CD4-positive, CD25-positive, alpha-beta regulatory T cell (primary cell): ENCODE measurements around the gene SST. TPM values are rescaled to one million over a fixed set of nuclear protein-coding genes. Genes with fewer than 3 reads are reported as not detected.
"Not testable (repeated sequence)": the region's sequence is repeated elsewhere in the genome, so short reads cannot be mapped to it uniquely, and the experiment has no call there.

Experiments
- ATAC-seq, 2 donors: fragments of 150-1000 bp; cut with Tn5 transposase; one replicate each; pipeline ENCODE4 v1.10.0; 2021; ENCODE audit warnings: low read depth in 2 of 2, moderate number of reproducible peaks in 2 of 2, moderate library complexity in 1 of 2
- DNase-seq, 3 donors: peaks; one replicate each; pipeline versions ENCODE4 v3.0.0 to v3.0.0-alpha.2; 2012 to 2022; ENCODE audit warnings: mixed read lengths in 1 of 3
- H3K27ac ChIP-seq: one replicate; pipeline ENCODE4 v1.7.0; 2013; ENCODE audit warnings: mild to moderate bottlenecking, low read length; ENCODE audit not compliant: insufficient read depth, poor library complexity, severe bottlenecking
- H3K27me3 ChIP-seq: one replicate; pipeline ENCODE4 v1.7.0; 2013; ENCODE audit warnings: low read length; ENCODE audit not compliant: control insufficient read depth, insufficient read depth
- H3K36me3 ChIP-seq: one replicate; pipeline ENCODE4 v1.7.0; 2013; ENCODE audit warnings: mild to moderate bottlenecking, low read length, moderate library complexity; ENCODE audit not compliant: control insufficient read depth, insufficient read depth
- H3K4me1 ChIP-seq: 2 replicates; pipeline ENCODE4 v1.7.0; 2013; ENCODE audit warnings: mild to moderate bottlenecking, low read length; ENCODE audit not compliant: insufficient read depth, control insufficient read depth, poor library complexity, severe bottlenecking
- H3K4me3 ChIP-seq: one replicate; pipeline ENCODE4 v1.7.0; 2013; ENCODE audit warnings: low read depth, mild to moderate bottlenecking, low read length, moderate library complexity
- H3K9me3 ChIP-seq, 2 experiments: 1 replicate in 1 of 2; 2 replicates in 1 of 2; pipeline ENCODE4 v1.7.0; 2013; ENCODE audit warnings: low read length in 2 of 2, mild to moderate bottlenecking in 1 of 2, moderate library complexity in 1 of 2; ENCODE audit not compliant: control insufficient read depth in 2 of 2
- H3K27ac Mint-ChIP-seq, 3 donors: one replicate each; pipeline ENCODE4 v1.8.0; 2020 to 2022; ENCODE audit warnings: mild to moderate bottlenecking in 3 of 3, mixed read lengths in 3 of 3, moderate library complexity in 2 of 3
- H3K27me3 Mint-ChIP-seq: one replicate; pipeline ENCODE4 v1.8.0; 2022; ENCODE audit warnings: mild to moderate bottlenecking, mixed read lengths
- H3K36me3 Mint-ChIP-seq: one replicate; pipeline ENCODE4 v1.8.0; 2020; ENCODE audit warnings: mixed read lengths
- H3K4me1 Mint-ChIP-seq, 4 donors: one replicate each; pipeline ENCODE4 v1.8.0; 2020 to 2022; ENCODE audit warnings: mixed read lengths in 4 of 4, mild to moderate bottlenecking in 1 of 4
- H3K4me3 Mint-ChIP-seq, 4 donors: one replicate each; pipeline ENCODE4 v1.8.0; 2020 to 2022; ENCODE audit warnings: mild to moderate bottlenecking in 4 of 4, mixed read lengths in 4 of 4, moderate library complexity in 3 of 4
- H3K9me3 Mint-ChIP-seq, 7 donors: one replicate each; pipeline ENCODE4 v1.8.0; 2020 to 2022; ENCODE audit warnings: mixed read lengths in 7 of 7, mild to moderate bottlenecking in 3 of 7, moderate library complexity in 2 of 7
- polyA plus RNA-seq, 4 donors: library from polyadenylated mRNA; unstranded; fragments of 300-500 nt; fragmentation: Illumina TruSeq; gene quantifications; one replicate each; pipeline ENCODE4 v1.2.3, GENCODE V29; 2021
- total RNA-seq: library from RNA; stranded (reverse); gene quantifications from one replicate; pipeline ENCODE4 v1.2.3, GENCODE V29; 2022

The SST gene
- total and polyA plus RNA-seq, 5 donors from 2014 or later, result not detected

DNA sequence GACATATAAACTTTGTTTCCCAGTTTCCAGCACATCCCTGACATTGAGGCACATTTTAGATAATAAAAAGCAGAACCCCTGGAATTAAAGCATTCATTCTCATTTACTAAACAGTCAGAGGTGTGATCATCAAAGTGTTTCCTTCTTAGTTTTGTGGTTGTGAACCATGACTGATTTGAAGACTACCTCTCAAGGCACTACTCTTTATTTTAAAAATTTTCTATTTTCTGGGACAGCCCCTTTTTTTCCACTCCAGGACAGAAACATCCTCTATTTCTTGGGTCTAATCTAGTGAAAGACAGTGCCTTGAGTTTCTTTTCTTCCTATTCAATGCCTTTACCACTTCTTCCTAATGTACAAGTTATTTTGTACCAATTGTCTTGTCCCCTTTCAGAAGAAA lies 5.2 kb downstream of the SST start:
- no peaks in the 10 kb centered on the region for H3K9me3 ChIP-seq
- H3K4me3 Mint-ChIP-seq, result no peak overlapping the region
- H3K27ac ChIP-seq, result no peak overlapping the region
- H3K36me3 Mint-ChIP-seq, result no peaks in the 10 kb centered on the region
- ATAC-seq, result no peak
- no peaks in the 10 kb centered on the region for H3K36me3 ChIP-seq
- no peaks in the 10 kb centered on the region for H3K4me1 ChIP-seq
- peaks cover 16% of the 10 kb centered on the region for H3K27me3 Mint-ChIP-seq
- peaks cover 0 to 5% (median 0%) of the 10 kb centered on the region in 7 donors for H3K9me3 Mint-ChIP-seq
- H3K4me1 Mint-ChIP-seq, result no peaks in the 10 kb centered on the region
- no peak overlapping the region for H3K27ac Mint-ChIP-seq
- no peak overlapping the region for H3K4me3 ChIP-seq
- no peak for DNase-seq
- peaks cover 22% of the 10 kb centered on the region for H3K27me3 ChIP-seq

DNA sequence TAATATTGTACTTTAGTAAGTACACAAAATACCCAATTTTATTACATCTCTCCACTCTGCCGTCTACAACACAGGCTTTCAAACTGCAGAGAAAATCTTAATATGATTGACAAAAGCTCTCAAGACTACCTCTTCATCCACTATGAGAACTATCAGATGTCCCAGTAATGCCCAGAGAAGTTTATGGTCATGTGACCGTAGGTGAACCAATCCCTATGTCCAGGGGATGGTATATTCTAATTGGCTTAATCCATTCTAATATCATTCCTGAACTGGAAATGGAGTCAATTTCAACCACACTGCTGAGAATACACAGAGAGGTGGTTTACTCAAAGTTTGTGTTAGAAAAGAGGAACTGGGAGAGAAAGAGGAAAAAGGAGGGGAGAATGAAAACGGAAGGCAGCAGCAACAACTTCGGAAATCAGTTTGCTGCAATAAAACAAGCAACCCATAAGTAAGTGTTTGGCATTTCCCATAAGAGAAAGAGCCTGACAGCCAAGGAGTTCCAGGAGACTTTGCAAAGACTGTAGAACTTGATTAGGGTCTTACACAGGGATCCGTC lies 7.3 kb downstream of the SST start:
- ATAC-seq, result no peak
- no peak overlapping the region for H3K27ac Mint-ChIP-seq
- peaks cover 18% of the 10 kb centered on the region for H3K27me3 ChIP-seq
- no peak for DNase-seq
- no peaks in the 10 kb centered on the region for H3K4me1 ChIP-seq
- H3K4me1 Mint-ChIP-seq, result no peaks in the 10 kb centered on the region
- no peaks in the 10 kb centered on the region for H3K9me3 ChIP-seq
- peaks cover 17% of the 10 kb centered on the region for H3K27me3 Mint-ChIP-seq
- no peak overlapping the region for H3K4me3 Mint-ChIP-seq
- H3K36me3 ChIP-seq, result no peaks in the 10 kb centered on the region
- H3K36me3 Mint-ChIP-seq, result no peaks in the 10 kb centered on the region
- H3K9me3 Mint-ChIP-seq, result peaks cover 0 to 5% (median 0%) of the 10 kb centered on the region in 7 donors
- H3K27ac ChIP-seq, result no peak overlapping the region
- H3K4me3 ChIP-seq, result no peak overlapping the region

DNA sequence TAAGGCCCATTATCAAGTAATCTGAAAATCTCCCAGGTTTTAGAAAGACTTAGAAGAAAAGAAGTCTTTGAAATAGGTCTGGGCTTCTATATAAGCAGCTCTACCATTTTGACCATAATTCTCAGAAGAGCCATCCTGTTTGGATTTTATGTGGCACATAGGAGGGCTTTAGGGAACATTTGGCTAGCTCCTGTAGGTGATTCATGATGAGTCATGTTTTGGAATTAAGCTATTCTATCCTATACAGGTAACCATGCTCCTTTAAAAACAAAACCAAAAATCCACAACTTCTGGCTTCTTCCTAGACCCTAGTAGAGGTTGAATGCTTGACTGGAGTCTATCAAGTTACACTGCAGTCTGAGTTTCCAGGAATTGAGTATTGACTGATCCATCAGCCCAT lies 8.9 kb downstream of the SST start:
- Mint-ChIP-seq H3K9me3 (peaks cover 0 to 5% (median 0%) of the 10 kb centered on the region in 7 donors), H3K4me3 (no peak overlapping the region), H3K27me3 (peaks cover 18% of the 10 kb centered on the region), H3K27ac (no peak overlapping the region), H3K36me3 (no peaks in the 10 kb centered on the region), H3K4me1 (no peaks in the 10 kb centered on the region)
- Histone ChIP-seq H3K4me3 (no peak overlapping the region), H3K27ac (no peak overlapping the region), H3K9me3 (no peaks in the 10 kb centered on the region), H3K27me3 (peaks cover 18% of the 10 kb centered on the region), H3K36me3 (no peaks in the 10 kb centered on the region), H3K4me1 (no peaks in the 10 kb centered on the region)
- no peak for DNase-seq
- no peak for ATAC-seq

DNA sequence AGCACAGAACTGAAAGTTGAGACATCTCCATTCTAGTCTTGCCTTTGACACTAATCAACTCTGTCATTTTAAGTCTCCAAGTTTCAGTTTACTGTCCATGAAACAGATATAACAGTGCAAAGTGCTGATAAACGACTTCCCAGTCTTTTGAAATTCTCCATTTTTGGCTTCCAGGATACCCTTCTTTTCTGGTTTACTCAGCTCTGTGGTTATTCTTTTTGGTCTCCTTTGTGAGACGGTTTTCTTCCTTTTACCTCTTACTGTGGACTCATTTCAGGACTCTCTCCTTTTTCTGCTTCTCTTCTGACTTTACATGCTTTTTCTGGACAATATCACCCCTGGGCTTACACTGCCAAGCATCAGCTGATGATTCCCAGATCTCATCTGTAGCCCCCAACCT lies 18.9 kb downstream of the SST start:
- Mint-ChIP-seq H3K4me1 (no peaks in the 10 kb centered on the region), H3K27ac (no peak overlapping the region), H3K9me3 (peaks cover 0 to 1% (median 0%) of the 10 kb centered on the region in 7 donors)

DNA sequence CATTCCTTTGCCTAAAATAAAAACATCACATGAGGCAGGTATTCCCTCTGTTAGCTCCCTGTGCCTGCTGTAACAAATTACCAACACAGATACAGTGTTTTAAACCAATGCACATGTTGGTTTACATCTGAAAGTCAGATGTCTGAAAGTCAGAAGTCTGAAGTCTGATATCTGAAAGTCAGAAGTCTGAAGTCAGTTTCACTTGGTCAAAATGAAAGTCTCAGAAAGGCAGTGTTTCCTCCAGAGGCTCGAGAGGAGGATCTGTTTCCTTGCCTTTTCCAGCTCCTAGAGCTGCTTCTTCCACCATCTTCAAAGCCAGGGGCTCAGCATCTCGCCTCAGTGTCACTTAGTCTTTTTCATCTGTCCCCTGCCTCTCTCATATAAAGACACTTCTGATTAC lies 22.0 kb downstream of the SST start:
- Histone ChIP-seq H3K27ac (no peak overlapping the region), H3K27me3 (peaks cover 9% of the 10 kb centered on the region), H3K36me3 (no peaks in the 10 kb centered on the region), H3K4me3 (no peak overlapping the region), H3K4me1 (no peaks in the 10 kb centered on the region), H3K9me3 (no peaks in the 10 kb centered on the region)
- Mint-ChIP-seq H3K4me1 (no peaks in the 10 kb centered on the region), H3K36me3 (no peaks in the 10 kb centered on the region), H3K9me3 (no peaks in the 10 kb centered on the region), H3K27me3 (peaks cover 30% of the 10 kb centered on the region), H3K27ac (no peak overlapping the region), H3K4me3 (no peak overlapping the region)
- ATAC-seq, result no peak
- no peak for DNase-seq

More for the DNA sequence above, 18.9 kb downstream of the SST start:
- Histone ChIP-seq H3K4me3 (no peak overlapping the region), H3K9me3 (no peaks in the 10 kb centered on the region), H3K36me3 (no peaks in the 10 kb centered on the region), H3K4me1 (no peaks in the 10 kb centered on the region), H3K27me3 (peaks cover 15% of the 10 kb centered on the region), H3K27ac (no peak overlapping the region)
- no peak for ATAC-seq
- no peaks in the 10 kb centered on the region for H3K36me3 Mint-ChIP-seq
- H3K4me3 Mint-ChIP-seq, result no peak overlapping the region
- no peak for DNase-seq
- peaks cover 41% of the 10 kb centered on the region for H3K27me3 Mint-ChIP-seq

DNA sequence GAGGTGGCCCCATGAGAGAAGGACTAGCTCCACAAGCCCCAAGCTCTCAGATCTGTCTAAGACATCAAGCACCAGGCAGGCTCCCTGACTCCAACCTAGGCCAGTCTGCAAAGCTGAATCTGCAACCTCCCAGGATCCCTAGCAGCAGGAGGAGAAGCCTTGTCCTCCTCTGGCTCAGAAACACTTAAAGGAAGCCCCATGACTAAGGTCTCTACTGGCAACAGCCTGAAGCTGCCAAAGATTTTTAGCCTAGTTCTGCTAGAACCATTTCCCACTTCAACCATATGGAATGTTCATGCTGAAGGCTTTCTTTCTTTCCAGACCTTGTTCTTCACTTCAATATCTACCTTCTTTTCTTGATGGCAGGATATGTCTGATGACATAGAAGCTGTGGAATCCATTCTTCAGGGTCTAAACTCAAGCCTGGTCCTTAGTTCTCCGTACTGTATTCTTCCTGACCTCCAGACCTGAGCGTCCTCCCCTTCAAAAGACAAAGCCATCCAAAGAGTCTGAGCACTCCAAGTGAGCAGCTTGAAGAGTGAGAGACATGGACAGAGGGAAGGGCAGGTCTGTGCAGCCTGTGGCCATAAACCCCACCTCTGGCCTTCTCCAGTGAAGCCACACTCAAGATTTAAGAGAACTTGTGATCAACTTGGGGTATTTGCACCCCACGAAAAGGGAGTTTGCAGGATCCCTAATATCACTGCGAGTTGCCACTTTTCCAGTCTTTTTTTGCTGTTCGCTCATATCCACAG lies 23.1 kb downstream of the SST start:
- Histone ChIP-seq H3K4me3 (no peak overlapping the region), H3K36me3 (no peaks in the 10 kb centered on the region), H3K27me3 (peaks cover 9% of the 10 kb centered on the region), H3K9me3 (no peaks in the 10 kb centered on the region), H3K4me1 (no peaks in the 10 kb centered on the region), H3K27ac (no peak overlapping the region)
- no peaks in the 10 kb centered on the region for H3K36me3 Mint-ChIP-seq
- H3K27me3 Mint-ChIP-seq, result peaks cover 26% of the 10 kb centered on the region
- DNase-seq (no peak), ATAC-seq (no peak)
- no peak overlapping the region for H3K27ac Mint-ChIP-seq
- H3K4me3 Mint-ChIP-seq, result no peak overlapping the region
- no peaks in the 10 kb centered on the region for H3K4me1 Mint-ChIP-seq
- H3K9me3 Mint-ChIP-seq, result no peaks in the 10 kb centered on the region

DNA sequence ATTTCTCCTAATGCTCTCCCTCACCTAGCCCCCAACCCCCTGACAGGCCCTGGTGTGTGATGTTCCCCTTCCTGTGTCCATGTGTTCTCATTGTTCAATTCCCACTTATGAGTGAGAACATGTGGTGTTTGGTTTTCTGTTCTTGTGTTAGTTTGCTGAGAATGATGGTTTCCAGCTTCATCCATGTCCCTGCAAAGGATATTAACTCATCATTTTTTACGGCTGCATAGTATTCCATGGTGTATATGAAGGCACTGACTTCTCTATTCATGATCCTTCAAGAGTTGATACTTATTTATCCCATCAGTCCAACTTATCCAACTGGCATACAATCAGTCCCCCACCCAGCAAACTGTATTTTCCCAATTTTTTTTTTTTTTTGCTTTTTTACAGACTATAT lies 24.8 kb downstream of the SST start:
- H3K27ac Mint-ChIP-seq, H3K36me3 ChIP-seq, DNase-seq, H3K4me1 Mint-ChIP-seq, H3K27ac ChIP-seq, H3K9me3 Mint-ChIP-seq, H3K4me3 ChIP-seq, H3K36me3 Mint-ChIP-seq, ATAC-seq, H3K4me3 Mint-ChIP-seq, H3K4me1 ChIP-seq, H3K9me3 ChIP-seq: not testable (repeated sequence)
- H3K27me3 Mint-ChIP-seq, result peaks cover 21% of the 10 kb centered on the region
- peaks cover 12% of the 10 kb centered on the region for H3K27me3 ChIP-seq

DNA sequence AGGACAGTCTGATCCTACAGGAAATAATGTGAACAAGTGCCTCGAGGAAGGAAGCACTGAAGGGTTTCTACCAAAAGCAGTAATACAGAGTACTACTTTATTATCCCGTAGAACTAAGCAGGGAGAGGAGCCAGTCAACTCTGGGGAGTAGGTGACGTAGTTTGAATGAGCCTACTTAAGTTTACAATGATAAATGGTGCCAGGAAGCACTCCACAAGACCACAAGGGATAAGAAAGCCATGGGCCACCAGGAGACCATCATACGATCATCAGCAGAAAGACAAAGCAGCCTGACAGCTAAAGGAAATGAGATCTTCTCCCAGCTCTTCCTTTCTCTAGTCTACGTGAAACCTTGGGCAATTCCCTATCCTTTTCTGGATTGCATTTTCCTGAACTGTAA lies 27.3 kb downstream of the SST start:
- DNase-seq (no peak), ATAC-seq (no peak)
- H3K4me1 ChIP-seq, result no peaks in the 10 kb centered on the region
- H3K27me3 Mint-ChIP-seq, result peaks cover 20% of the 10 kb centered on the region
- H3K27ac Mint-ChIP-seq, result no peak overlapping the region
- no peaks in the 10 kb centered on the region for H3K36me3 Mint-ChIP-seq
- no peaks in the 10 kb centered on the region for H3K9me3 ChIP-seq
- peaks cover 0 to 3% (median 0%) of the 10 kb centered on the region in 7 donors for H3K9me3 Mint-ChIP-seq
- no peak overlapping the region for H3K27ac ChIP-seq
- no peak overlapping the region for H3K4me3 ChIP-seq
- no peaks in the 10 kb centered on the region for H3K4me1 Mint-ChIP-seq
- H3K27me3 ChIP-seq, result peaks cover 15% of the 10 kb centered on the region
- no peak overlapping the region for H3K4me3 Mint-ChIP-seq
- H3K36me3 ChIP-seq, result no peaks in the 10 kb centered on the region
